ENCODE results near the gene HES1.

DNA sequence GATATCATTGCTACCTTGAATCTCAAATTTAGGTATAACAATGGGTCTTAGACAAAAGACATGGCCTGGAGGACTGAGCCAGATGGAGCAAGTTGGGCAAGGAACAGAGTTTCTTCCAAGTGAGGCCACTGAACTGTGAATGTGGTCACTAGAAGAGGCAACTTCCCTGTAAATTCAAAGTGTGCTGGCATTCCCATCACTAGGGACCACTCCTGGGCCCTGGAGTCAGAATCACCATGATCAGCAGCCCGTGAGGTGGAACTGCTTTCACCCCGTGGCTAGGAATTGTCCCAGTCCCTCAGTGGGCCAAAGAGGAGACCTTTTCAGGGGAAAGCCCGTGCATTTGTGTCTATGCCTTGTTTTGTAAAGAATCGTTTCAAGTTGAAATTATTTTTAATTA lies 47.3 kb downstream of the HES1 start:
- no peak for TF ChIP-seq CTCF (IDR thresholded peaks at IDR 0.05)
- no peak for TF ChIP-seq POLR2A (IDR thresholded peaks at IDR 0.05)

Data from right lobe of liver (tissue), 4 donors.